SH-SY5Y (cell line): ENCODE data around the gene E2F2.

Experiments
- GATA2 ChIP-seq: IDR thresholded peaks from 2 replicates; pipeline ENCODE4 v1.6.1; 2011; ENCODE audit warnings: mild to moderate bottlenecking, low read depth, low read length
- GATA3 ChIP-seq: IDR thresholded peaks from 2 replicates; pipeline ENCODE4 v1.6.1; 2011; ENCODE audit warnings: low read depth, mild to moderate bottlenecking, low read length, moderate library complexity

DNA sequence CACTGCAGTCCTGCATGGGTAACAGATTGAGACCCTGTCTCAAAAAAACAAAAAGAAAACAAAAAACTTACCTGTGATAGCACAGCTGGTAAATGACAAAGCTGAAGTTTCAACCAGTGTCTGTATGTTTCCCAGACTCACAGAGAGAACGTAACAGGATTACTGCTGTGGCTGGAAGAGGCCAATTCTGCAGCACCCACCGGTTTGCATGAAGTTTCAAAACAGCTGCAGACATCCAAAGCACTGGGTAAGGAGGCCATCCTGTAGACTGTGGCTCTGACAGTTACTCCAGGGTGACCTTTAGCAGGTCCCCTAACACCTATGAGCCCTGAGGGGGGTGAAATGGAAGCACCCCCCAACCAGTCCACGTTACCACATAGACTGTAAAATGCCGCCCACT lies 20.8 kb upstream of the E2F2 start:
- TF ChIP-seq GATA2, result no peak
- TF ChIP-seq GATA3, result no peak
